Astrocyte of the spinal cord (primary cell): ENCODE data around the gene DGCR2.

Experiments used
- DNase-seq: peaks from one replicate; pipeline ENCODE4 v3.0.0; 2011; ENCODE audit warnings: low read depth, low spot score
- H3K4me3 ChIP-seq: 2 replicates; pipeline ENCODE4 v1.5.1; 2011; ENCODE audit warnings: low read depth, mild to moderate bottlenecking, low read length, moderate library complexity
- in situ Hi-C: cut with HindIII; loops from 2 replicates; pipeline ENCODE4 v1.10.0; 2017; ENCODE audit warnings: low sequenced_read_pairs
- TF ChIP-seq, protein P1 (sequence below): IDR thresholded peaks from 2 replicates; pipeline ENCODE4 v1.5.1; 2012; ENCODE audit warnings: low read depth, mild to moderate bottlenecking, low read length, inconsistent platforms

DGCR2 gene

GRCh38 chr22:19143212-19143611, 21.0 kb upstream of the DGCR2 start:
- DNase-seq, result no peak
- no peak overlapping the region for H3K4me3 ChIP-seq
- TF ChIP-seq, protein P1, sequence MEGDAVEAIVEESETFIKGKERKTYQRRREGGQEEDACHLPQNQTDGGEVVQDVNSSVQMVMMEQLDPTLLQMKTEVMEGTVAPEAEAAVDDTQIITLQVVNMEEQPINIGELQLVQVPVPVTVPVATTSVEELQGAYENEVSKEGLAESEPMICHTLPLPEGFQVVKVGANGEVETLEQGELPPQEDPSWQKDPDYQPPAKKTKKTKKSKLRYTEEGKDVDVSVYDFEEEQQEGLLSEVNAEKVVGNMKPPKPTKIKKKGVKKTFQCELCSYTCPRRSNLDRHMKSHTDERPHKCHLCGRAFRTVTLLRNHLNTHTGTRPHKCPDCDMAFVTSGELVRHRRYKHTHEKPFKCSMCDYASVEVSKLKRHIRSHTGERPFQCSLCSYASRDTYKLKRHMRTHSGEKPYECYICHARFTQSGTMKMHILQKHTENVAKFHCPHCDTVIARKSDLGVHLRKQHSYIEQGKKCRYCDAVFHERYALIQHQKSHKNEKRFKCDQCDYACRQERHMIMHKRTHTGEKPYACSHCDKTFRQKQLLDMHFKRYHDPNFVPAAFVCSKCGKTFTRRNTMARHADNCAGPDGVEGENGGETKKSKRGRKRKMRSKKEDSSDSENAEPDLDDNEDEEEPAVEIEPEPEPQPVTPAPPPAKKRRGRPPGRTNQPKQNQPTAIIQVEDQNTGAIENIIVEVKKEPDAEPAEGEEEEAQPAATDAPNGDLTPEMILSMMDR, result no peak

DNA sequence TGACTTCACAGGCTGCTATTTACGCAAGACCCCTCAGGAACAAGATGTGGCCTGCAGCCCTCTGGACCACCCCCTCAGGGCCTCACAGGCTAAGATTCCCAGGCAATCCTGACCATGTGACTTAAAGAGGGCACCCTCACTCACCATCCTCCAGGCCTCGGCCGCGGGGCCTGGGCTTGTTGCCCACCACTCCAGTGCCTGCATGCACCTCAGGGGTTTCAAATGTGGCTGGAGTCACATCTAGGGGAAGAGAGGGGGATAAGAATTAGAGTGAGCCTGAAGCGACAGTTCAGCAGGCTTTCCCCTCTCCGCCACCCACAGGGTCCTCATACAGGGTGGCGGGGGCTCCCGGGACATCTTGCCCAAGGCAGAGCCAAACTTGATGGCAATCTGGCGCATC, 20.2 kb upstream of the DGCR2 start:
- DNase-seq, result no peak
- H3K4me3 ChIP-seq, result no peak overlapping the region
- in situ Hi-C loops, result no loop called here
- TF ChIP-seq, protein P1, result no peak

More at GRCh38 chr22:19143212-19143611, 21.0 kb upstream of the DGCR2 start:
- in situ Hi-C loops, result no loop called here

- in situ Hi-C loops, result no loop called here
- no peak overlapping the region for H3K4me3 ChIP-seq
- no peak for DNase-seq
- TF ChIP-seq, protein P1, result no peak
These were observed 17.8 kb upstream of the DGCR2 start for GRCh38 chr22:19139974-19140373.

DNA sequence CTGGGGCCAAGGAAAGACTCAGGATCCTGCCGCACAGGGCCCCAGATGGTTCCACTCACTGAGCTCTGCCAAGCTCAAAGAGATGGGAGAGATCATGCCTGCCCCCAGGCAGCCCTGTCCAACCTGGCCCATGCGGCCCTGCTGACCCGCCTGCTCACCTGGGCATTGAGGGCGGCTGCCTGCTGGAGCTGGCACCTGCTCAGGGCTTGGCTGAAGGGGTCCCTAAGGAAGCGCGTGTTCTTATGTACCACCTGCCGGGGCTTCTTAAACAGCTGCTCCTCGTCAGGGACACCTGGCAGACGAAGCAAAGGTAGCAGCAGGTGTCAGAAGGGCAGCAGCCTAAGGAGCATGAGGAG, 16.8 kb upstream of the DGCR2 start:
- in situ Hi-C loops, result no loop called here
- TF ChIP-seq, protein P1, result no peak
- no peak for DNase-seq
- H3K4me3 ChIP-seq, result no peak overlapping the region

DNA sequence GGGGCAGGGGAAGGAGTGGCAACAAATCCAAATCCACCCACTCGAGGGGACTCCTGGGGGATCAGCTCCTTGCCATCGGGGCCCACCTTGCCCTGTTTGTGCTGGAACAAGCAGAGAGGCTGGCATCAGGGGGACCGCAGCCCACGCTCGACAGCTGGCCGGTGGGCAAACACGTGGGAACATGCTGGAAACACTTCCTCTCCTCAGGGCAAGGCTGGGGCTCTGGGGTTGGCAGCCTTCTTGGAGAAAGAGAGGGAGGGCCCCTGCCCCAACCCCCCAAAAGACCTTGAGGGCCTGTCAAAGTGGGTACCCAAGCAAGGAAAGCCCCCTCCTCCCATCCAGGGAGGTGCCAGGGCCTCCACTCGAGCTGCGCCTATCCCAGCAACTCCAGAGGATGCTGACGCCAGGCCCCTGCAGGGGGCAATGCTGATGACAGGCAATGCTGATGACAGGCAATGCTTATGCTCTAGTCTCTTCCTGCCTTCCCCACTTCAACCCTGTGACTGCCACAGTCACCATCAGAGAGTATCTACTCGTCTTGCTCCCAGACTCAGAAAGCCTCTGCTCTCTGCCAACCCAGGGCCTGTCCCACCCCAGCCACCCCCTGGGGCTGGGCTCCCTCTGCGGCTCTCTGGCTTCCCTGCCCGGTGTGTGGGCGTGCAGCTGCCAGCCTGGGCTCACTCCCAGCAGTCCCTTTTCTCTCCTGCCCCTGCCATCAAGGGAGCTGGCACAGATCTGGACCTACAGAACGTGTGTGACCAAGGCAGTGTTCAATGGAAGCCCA, 16.2 kb upstream of the DGCR2 start:
- TF ChIP-seq, protein P1, result no peak
- DNase-seq, result no peak
- H3K4me3 ChIP-seq, result no peak overlapping the region
- in situ Hi-C loops, result no loop called here

DNA sequence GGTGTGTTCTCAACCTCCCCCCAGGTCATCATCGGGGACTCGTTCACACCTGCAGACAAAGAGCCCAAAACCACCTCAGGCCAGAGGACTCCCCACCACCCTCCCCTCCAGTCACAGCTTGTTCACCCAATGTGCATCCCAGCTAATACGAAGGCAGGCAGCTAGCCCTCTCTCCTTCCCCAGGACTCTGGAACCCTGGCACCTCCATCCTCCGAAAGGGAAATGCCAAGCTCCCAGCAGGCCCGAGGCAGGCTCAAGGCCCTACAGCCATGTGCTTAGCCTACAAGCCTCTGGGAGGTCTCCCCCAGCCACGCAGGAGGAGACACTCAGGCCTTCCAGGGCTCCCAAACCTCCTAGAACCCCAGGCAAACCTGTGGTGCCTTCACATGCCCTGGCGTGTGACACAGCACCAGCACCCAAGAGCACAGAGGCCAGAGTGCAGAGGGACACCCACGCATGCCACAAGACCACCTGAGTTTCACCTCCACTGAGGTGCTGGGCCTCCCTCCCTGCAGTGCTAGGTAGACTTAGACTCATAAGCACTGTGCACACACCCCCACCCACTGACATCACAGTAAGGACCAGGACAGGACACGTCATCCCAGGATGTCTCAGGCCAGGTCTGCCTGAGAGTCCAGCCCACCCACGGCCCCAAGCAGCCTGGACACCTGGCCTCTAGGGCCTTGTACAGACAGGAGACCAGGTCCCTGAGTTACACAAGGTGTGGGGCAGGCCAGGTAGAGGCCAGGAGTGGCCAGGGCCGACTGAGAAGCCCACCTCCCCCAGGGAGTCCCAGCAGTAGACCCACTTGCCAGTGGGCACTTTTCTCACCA, 15.4 kb upstream of the DGCR2 start:
- TF ChIP-seq, protein P1, result no peak
- DNase-seq, result no peak
- in situ Hi-C loops, result no loop called here
- no peak overlapping the region for H3K4me3 ChIP-seq
